HG02870 (cell line): ENCODE measurements around the gene MB.
"Not testable (repeated sequence)": the region's sequence is repeated elsewhere in the genome, so short reads cannot be mapped to it uniquely, and the experiment has no call there.

ENCODE experiments used
- ATAC-seq: cut with Tn5 transposase; IDR thresholded peaks from one replicate; pipeline ENCODE4 v1.9.1; 2021; ENCODE audit warnings: mild to moderate bottlenecking, moderate library complexity; ENCODE audit not compliant: unreplicated experiment

The MB gene

GRCh38 chr22:35638001-35638400 is 20.9 kb upstream of the MB start:
- ATAC-seq: no peak

DNA sequence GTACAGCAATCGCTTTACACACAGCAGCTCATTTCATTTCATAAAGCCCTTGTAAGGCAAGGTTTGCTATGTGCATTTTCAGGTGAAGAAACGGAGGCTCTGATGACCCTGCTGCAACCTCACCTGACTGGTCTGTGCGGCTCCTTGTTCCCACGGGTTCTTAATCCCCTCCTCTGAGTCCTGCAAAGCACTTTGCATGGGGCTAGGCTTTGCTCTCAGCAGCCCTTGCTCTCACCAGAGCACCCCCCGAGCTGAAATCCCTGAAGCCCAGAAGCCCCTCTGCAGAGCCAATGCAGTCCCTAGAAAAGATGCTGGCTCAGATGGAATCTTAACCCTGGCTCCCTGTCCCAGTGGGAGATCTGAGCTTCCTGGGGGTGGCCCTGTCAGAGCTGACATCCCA is 20.1 kb upstream of the MB start:
- no peak for ATAC-seq

- ATAC-seq: no peak
Observed at GRCh38 chr22:35634943-35635540, 17.9 kb upstream of the MB start.

- no peak for ATAC-seq
Observed at GRCh38 chr22:35634015-35634414, 16.9 kb upstream of the MB start.

DNA sequence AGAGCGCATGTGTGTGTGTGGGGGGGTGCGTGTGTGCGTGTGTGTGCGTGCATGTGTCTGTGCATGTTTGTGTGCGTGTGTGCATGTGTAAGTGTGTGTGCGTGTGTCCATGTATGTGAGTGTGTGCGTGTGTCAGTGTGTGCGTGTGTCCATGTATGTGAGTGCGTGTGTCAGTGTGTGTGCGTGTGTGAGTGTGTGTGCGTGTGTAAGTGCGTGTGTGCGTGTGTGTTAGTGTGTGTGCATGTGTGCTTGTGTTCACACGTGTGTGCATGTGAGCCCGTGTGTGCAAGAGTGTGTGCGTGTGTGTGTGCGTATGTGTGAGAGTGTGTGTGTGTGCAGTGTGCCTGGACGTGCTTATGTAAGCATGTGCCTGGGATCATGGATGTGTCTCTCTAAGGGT is 16.4 kb upstream of the MB start:
- no peak for ATAC-seq

DNA sequence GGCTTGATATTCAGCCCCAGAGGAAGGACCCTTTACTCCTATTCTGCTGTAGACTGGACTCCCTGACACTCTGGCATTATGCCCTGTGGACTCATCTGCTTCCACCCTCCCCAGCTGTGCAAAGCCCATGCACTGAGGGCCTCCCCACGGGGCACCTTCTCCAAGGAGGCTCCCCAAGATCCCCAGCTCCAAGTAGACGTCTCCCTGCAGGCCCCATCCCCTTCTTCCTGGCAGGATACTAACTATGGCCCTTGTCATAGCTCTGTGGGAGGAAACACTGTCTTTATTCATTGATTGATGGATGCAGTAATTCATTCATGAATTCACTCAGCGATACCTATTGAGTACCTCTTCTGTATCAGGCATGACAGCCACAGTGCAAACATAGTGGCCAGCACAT is 15.8 kb upstream of the MB start:
- ATAC-seq: no peak

GRCh38 chr22:35631597-35631996 is 14.5 kb upstream of the MB start:
- ATAC-seq: no peak

GRCh38 chr22:35630891-35631290 is 13.8 kb upstream of the MB start:
- ATAC-seq: no peak

DNA sequence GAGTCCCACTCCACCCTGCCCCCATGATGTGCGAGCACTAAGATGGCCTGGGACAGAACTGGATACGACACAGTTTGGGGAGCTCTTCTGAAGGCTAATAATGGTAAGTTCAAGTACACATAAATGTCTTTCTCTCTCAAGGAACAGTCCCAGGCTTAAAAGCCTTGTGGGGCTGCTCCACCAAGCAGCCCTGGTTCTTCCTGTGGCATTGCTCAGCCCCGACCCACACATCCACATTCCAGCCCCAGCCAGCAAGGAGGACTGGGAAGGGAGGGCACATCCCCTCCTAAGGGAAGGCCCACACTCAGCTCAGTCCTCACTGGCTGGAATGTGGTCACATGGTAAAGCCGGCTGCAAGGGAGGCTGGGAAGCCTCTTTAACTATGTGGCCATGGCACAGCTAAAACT is 13.3 kb upstream of the MB start:
- ATAC-seq: no peak

- no peak for ATAC-seq
Observed at GRCh38 chr22:35629406-35630216, 12.5 kb upstream of the MB start.

GRCh38 chr22:35628732-35629131 is 11.6 kb upstream of the MB start:
- no peak for ATAC-seq

DNA sequence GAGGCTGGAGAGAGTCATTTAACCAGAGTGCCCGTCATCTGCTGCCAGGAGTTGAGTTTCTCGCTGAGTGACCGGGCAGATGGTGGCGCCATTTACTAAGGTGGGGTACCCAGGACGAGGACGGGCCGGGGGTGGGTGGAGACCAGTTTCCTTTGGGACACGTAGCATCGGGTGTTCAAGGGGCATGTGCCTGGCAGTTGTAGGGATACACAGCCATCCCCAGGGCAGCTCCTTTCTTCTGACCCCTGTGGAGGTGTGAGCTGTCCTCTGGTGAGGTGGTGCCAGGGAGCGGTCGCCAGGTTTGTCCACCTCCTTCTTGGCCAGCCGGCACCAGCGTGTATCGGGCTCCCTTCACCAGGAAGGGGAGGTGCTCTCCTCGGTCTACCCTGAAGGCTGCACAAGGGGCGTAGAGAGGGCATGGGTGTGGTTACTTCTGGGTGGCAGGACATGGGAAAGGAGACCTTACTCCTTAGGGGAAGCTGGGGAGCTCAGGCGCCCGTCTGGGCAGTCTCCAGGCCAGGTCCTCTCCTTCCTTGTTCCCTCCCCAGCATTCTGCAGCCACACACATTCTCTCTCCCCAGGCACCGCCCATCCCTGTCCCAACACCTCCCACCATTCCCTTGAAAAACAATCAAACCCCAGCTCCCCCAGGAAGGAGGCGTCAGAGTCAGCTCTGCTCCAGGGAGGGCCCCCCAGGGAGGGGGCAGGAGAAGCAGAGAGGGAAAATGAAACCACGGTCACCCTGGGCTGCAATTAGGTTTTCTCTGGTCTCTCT is 10.3 kb upstream of the MB start:
- no peak for ATAC-seq

DNA sequence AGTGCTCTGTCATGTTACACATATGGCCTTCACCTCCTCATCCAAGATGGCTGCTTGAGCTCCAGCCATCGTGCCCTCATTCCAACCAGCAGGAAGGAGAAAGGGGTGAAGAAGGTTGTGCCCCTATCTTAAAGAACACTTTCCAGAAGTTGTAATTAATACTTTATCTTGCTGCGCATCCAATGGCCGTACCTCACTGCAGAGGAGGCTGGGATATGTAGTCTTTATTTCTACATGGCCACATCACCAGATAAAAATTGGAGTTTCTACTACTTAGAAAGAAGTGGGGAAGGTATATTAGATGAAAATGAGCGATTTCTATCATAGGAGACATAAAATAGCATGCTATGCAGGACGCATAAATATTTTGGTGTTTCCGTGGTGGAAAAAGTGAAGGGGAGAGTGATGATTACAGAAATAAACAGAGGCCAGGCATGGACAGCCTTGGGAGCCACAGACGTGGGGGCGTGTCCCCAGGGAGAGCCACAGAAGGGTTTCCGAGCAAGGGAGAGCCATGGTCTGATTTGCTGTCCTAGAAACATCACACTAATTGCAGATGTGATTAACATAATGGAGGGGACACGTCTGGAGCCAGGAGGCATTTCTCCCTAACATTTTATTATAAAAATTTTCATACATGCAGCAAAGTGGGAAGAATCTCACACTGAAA is 8.8 kb upstream of the MB start:
- ATAC-seq: no peak

GRCh38 chr22:35624547-35624946 is 7.4 kb upstream of the MB start:
- no peak for ATAC-seq

- ATAC-seq: not testable (repeated sequence)
Observed at GRCh38 chr22:35623885-35624284, 6.8 kb upstream of the MB start.

DNA sequence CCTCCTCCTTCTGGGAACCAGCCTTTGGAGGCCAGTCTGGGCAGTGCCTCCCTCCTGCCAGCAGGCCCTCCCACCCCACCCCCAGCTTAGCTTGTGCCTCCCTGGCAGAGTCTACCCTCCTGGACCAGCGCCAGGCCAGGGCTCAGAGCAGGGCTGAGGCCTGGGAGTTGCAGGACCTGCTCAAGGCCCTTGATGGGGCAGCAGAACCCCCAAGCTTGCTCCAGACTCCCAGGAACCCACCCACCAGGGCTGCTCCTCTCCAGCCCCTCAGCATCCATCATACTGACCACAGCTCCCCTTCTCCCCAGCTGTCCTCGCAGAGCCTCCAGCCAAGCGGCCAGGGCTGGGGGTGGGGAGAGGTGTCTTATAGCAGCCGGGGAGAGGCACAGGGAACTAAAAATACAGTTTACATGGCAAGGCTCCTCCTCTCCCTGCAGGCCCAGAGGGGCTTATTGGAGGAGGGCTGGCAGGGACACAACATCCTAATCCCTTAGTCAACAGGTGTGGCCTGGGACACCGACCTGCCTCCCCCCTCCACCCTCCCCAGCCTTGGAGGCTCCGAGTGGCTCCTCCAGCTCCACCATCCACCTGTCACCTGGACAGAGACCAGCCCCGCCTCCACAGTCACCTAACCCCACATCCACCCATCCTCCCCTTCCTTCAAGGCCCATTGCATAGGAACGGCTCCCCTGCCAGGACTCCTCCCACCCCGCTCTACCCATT is 5.2 kb upstream of the MB start:
- ATAC-seq: no peak

- ATAC-seq: no peak
Observed at GRCh38 chr22:35621451-35621850, 4.3 kb upstream of the MB start.

- ATAC-seq: no peak
Observed at GRCh38 chr22:35620624-35621251, 3.6 kb upstream of the MB start.

DNA sequence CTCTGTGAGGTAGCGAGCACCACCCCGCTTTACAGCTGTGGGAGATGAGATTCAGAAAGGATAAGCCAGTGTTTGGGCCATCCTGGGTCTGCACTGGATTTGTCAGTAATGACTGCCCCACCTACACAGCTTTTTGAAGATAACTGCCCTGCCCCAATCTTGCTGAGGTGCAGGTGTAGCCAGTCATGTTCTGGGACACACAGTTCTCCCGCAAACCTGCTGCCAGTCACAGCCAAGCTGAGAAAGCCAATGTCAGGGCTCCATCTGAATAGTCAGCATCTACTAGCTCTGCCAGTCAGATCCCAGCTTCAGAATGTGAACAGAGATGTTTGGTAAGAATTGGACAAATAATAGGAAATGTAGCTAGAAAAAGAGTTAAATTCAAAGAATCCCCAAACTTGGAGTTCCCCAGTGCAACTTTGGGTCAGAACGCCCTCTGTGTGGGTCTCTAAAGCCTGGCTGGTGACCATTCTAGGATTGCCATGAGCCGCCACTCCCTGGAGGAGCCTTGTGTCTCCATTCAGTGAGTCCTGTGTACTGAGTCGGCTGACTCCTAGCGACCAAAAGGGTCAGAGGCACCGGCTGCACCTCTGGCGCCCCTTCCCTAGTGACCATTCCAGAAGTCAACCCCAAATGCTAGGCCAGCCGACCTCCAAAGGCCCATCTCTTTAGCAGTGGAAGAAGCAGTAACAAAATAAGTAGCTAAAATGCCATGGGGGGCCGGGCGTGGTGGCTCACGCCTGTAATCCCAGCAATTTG is 2.4 kb upstream of the MB start:
- no peak for ATAC-seq
